B cell (primary cell): Measurements from ENCODE around the gene SOHLH2. TPM values are rescaled to one million over a fixed set of nuclear protein-coding genes. Genes with fewer than 3 reads are reported as not detected.

ENCODE experiments used
- ATAC-seq: fragments of 200-7000 bp; cut with Tn5 transposase; one replicate; pipeline ENCODE4 v1.10.0; 2021; ENCODE audit warnings: low read depth, mild to moderate bottlenecking, moderate number of reproducible peaks, moderate library complexity
- CTCF ChIA-PET: fragments of 350-600 bp; sonication (Branson Sonifier 250); formaldehyde crosslinking; loops from one replicate; lab custom pipeline; 2021; ENCODE audit warnings: antibody characterized with exemption, inconsistent platforms; lab: Charles Lee
- POLR2A ChIA-PET: fragments of 350-600 bp; sonication (Branson Sonifier 250); formaldehyde crosslinking; loops from one replicate; lab custom pipeline; 2021; ENCODE audit warnings: antibody characterized with exemption; lab: Charles Lee
- DNase-seq: peaks from one replicate; pipeline ENCODE4 v3.0.0; 2013
- H2AFZ ChIP-seq: 2 replicates; pipeline ENCODE4 v1.6.1; 2012; ENCODE audit warnings: mild to moderate bottlenecking, low read depth, low read length; ENCODE audit not compliant: insufficient read depth, poor library complexity, severe bottlenecking
- H3K27ac ChIP-seq, 2 donors: 1 replicate in 1 of 2; 2 replicates in 1 of 2; pipeline ENCODE4 v1.5.1; 2012 to 2013; ENCODE audit warnings: low read length in 2 of 2, mild to moderate bottlenecking in 2 of 2, moderate library complexity in 1 of 2
- H3K27me3 ChIP-seq, 4 experiments: fragments of 200-600 bp in 1 of 4; sonication (generic) in 1 of 4; replicated peaks in 1 of 4; 1 replicate in 2 of 4; 2 replicates in 2 of 4; pipeline versions ENCODE4 v1.6.1 to v1.7.0; 2013 to 2016; ENCODE audit warnings: low read length in 3 of 4, mild to moderate bottlenecking in 2 of 4, mixed read lengths in 1 of 4, moderate library complexity in 1 of 4; ENCODE audit not compliant: insufficient read depth in 4 of 4, control insufficient read depth in 3 of 4; ENCODE audit errors: control extremely low read depth in 1 of 4
- H3K36me3 ChIP-seq, 2 experiments: replicated peaks in 1 of 2; 1 replicate in 1 of 2; 2 replicates in 1 of 2; pipeline versions ENCODE4 v1.6.1 to v1.7.1; 2013; ENCODE audit warnings: low read length in 1 of 2; ENCODE audit not compliant: insufficient read depth in 2 of 2, control insufficient read depth in 1 of 2; ENCODE audit errors: control extremely low read depth in 1 of 2, extremely low read depth in 1 of 2
- H3K4me1 ChIP-seq, 2 donors: fragments of 200-600 bp in 1 of 2; sonication (generic) in 1 of 2; 1 replicate in 1 of 2; 2 replicates in 1 of 2; pipeline versions ENCODE4 v1.5.1 to v1.6.1; 2013 to 2017; ENCODE audit warnings: low read length in 2 of 2; ENCODE audit not compliant: control insufficient read depth in 2 of 2, insufficient read depth in 2 of 2
- H3K4me2 ChIP-seq: replicated peaks from 2 replicates; pipeline ENCODE3; 2012; ENCODE audit warnings: mild to moderate bottlenecking, low read depth, low read length; ENCODE audit not compliant: poor library complexity, severe bottlenecking
- H3K4me3 ChIP-seq, 5 experiments: fragments of 200-600 bp in 1 of 5; sonication (generic) in 1 of 5; 1 replicate in 3 of 5; 2 replicates in 2 of 5; pipeline versions ENCODE4 v1.5.1 to v1.7.0; 2011 to 2016; ENCODE audit warnings: low read length in 4 of 5, mild to moderate bottlenecking in 4 of 5, low read depth in 2 of 5, control low read depth in 1 of 5, moderate library complexity in 1 of 5; ENCODE audit not compliant: insufficient read depth in 1 of 5; ENCODE audit errors: control extremely low read depth in 1 of 5, extremely low read depth in 1 of 5
- H3K79me2 ChIP-seq: fragments of 200-600 bp; sonication (generic); one replicate; pipeline ENCODE4 v1.6.0; 2016; ENCODE audit warnings: low read length; ENCODE audit not compliant: control insufficient read depth, insufficient read depth
- H3K9ac ChIP-seq: fragments of 200-600 bp; sonication (generic); 2 replicates; pipeline ENCODE4 v1.6.1; 2017; ENCODE audit warnings: mild to moderate bottlenecking, low read length, moderate library complexity
- H3K9me3 ChIP-seq, 3 donors: one replicate each; pipeline versions ENCODE4 v1.6.1 to v1.7.1; 2013; ENCODE audit warnings: low read length in 2 of 3; ENCODE audit not compliant: control insufficient read depth in 2 of 3, insufficient read depth in 1 of 3; ENCODE audit errors: control extremely low read depth in 1 of 3
- H4K20me1 ChIP-seq: 2 replicates; pipeline ENCODE4 v1.6.0; 2012; ENCODE audit warnings: mild to moderate bottlenecking, low read length; ENCODE audit not compliant: insufficient read depth, control insufficient read depth, poor library complexity, severe bottlenecking
- H3K27ac Mint-ChIP-seq: one replicate; pipeline ENCODE4 v1.8.0; 2021; ENCODE audit warnings: mixed read lengths
- H3K27me3 Mint-ChIP-seq: one replicate; pipeline ENCODE4 v1.8.0; 2021; ENCODE audit warnings: mixed read lengths
- H3K4me1 Mint-ChIP-seq: one replicate; pipeline ENCODE4 v1.8.0; 2021; ENCODE audit warnings: mixed read lengths
- H3K4me3 Mint-ChIP-seq: one replicate; pipeline ENCODE4 v1.8.0; 2021; ENCODE audit warnings: mixed read lengths
- H3K9me3 Mint-ChIP-seq: one replicate; pipeline ENCODE4 v1.8.0; 2022; ENCODE audit warnings: mixed read lengths; ENCODE audit not compliant: insufficient read depth
- EZH2 ChIP-seq: IDR thresholded peaks from 2 replicates; pipeline ENCODE4 v1.6.1; 2012; ENCODE audit warnings: borderline replicate concordance, low read depth, mild to moderate bottlenecking, moderate library complexity, low read length; ENCODE audit not compliant: insufficient read depth, poor library complexity, severe bottlenecking
- WGBS: methylation state at CpG from one replicate; pipeline ENCODE4 v1.1.5; 2013; ENCODE audit warnings: missing lambda C conversion rate; ENCODE audit not compliant: insufficient coverage; 5-methylcytosine and 5-hydroxymethylcytosine counted together
- intact Hi-C: fragments of 100-400 bp; cut with micrococcal nuclease; formaldehyde crosslinking; loops from one replicate; pipeline ENCODE4 v1.10.0; 2022
- polyA plus RNA-seq: library from polyadenylated mRNA; depleted of rRNA; stranded (reverse); fragments of >200 nt; gene quantifications from 2 replicates; pipeline ENCODE4 v1.2.3, GENCODE V29; 2012
- total RNA-seq, 2 donors: library from RNA; stranded (reverse); fragments of 120-200 nt in 1 of 2; gene quantifications; 1 replicate in 1 of 2; 2 replicates in 1 of 2; pipeline versions ENCODE4 v1.2.3 to v1.2.4, GENCODE V29; 2013 to 2022
- TF ChIP-seq, protein P1 (sequence below): fragments of 200-600 bp; IDR thresholded peaks from one replicate; pipeline ENCODE4 v1.8.0; 2022; ENCODE audit warnings: antibody characterized with exemption, mild to moderate bottlenecking

The SOHLH2 gene
- total and polyA plus RNA-seq, 2 donors (not counting 1 experiment from before 2014, with no cell fraction given): not detected

DNA sequence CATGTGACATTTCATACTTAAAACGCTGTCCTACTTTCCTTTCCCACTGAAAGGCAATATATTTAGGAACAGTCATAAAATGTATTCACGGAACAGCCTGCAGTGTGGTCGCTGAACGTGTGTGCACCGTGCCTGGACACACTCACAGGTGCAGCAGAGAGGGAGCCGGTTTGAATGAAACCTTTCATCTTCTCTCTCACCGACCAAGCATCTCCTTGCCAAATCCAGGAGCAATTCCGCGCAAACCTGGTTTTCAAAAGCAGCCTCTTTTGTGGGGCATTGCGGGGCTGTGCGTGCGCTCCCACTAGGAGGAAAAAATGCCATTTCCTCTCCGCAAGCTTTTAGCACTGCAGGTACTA, 84.2 kb downstream of the SOHLH2 start:
- Mint-ChIP-seq H3K27me3 (peaks cover 27% of the 10 kb centered on the region), H3K9me3 (no peaks in the 10 kb centered on the region), H3K4me3 (no peak overlapping the region), H3K4me1 (no peaks in the 10 kb centered on the region), H3K27ac (no peak overlapping the region)
- Histone ChIP-seq H2AFZ (no peak overlapping the region), H3K27ac (no peak overlapping the region), H3K36me3 (no peaks in the 10 kb centered on the region), H3K4me3 (no peak overlapping the region), H3K79me2 (no peaks in the 10 kb centered on the region), H3K9me3 (peaks cover 0 to 7% (median 1%) of the 10 kb centered on the region in 3 donors), H4K20me1 (no peaks in the 10 kb centered on the region), H3K4me2 (no peak overlapping the region), H3K27me3 (peaks cover 0 to 28% (median 2%) of the 10 kb centered on the region in 4 experiments), H3K9ac (no peak overlapping the region), H3K4me1 (no peaks in the 10 kb centered on the region)
- CTCF ChIA-PET: no interaction called here
- DNase-seq: no peak
- intact Hi-C loops: no loop called here
- POLR2A ChIA-PET: no interaction called here
- no peak for ATAC-seq
- 18% methylated on average over 12 of the region's 13 CpGs for WGBS
- TF ChIP-seq, protein P1, sequence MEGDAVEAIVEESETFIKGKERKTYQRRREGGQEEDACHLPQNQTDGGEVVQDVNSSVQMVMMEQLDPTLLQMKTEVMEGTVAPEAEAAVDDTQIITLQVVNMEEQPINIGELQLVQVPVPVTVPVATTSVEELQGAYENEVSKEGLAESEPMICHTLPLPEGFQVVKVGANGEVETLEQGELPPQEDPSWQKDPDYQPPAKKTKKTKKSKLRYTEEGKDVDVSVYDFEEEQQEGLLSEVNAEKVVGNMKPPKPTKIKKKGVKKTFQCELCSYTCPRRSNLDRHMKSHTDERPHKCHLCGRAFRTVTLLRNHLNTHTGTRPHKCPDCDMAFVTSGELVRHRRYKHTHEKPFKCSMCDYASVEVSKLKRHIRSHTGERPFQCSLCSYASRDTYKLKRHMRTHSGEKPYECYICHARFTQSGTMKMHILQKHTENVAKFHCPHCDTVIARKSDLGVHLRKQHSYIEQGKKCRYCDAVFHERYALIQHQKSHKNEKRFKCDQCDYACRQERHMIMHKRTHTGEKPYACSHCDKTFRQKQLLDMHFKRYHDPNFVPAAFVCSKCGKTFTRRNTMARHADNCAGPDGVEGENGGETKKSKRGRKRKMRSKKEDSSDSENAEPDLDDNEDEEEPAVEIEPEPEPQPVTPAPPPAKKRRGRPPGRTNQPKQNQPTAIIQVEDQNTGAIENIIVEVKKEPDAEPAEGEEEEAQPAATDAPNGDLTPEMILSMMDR: no peak
- TF ChIP-seq EZH2: no peak

DNA sequence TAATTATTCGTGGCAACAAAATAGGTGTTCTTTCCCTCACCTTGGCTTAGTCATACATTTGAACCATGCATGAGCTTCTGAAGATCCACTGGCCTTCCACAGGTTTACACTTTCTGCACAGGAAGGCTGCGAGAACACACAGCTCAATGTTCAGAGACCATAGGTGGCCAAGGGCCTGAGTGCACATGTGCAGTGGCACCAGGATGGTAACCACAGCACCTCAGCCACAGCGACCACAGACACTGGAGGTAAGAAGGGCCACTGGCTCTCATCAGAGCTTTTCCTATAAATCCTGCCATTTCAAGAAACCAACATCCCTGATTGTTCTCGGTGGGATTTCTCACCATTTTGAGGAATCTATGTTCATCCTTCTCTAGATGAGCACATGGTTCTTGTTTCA, 84.8 kb downstream of the SOHLH2 start:
- no peak overlapping the region for H3K27ac Mint-ChIP-seq
- no peak overlapping the region for H3K4me2 ChIP-seq
- no peaks in the 10 kb centered on the region for H3K36me3 ChIP-seq
- H3K27me3 ChIP-seq: peaks cover 0 to 26% (median 2%) of the 10 kb centered on the region in 4 experiments
- H3K9ac ChIP-seq: no peak overlapping the region
- no peak overlapping the region for H3K27ac ChIP-seq
- no peak overlapping the region for H3K4me3 ChIP-seq
- H3K9me3 ChIP-seq: peaks cover 0 to 5% (median 1%) of the 10 kb centered on the region in 3 donors
- intact Hi-C loops: no loop called here
- no peak overlapping the region for H3K4me3 Mint-ChIP-seq
- no peaks in the 10 kb centered on the region for H3K79me2 ChIP-seq
- ATAC-seq (no peak), DNase-seq (no peak)
- H2AFZ ChIP-seq: no peak overlapping the region
- 74% methylated on average over 4 of the region's 4 CpGs for WGBS
- TF ChIP-seq EZH2: no peak
- TF ChIP-seq, protein P1: no peak
- no peaks in the 10 kb centered on the region for H3K9me3 Mint-ChIP-seq
- POLR2A ChIA-PET: no interaction called here
- peaks cover 27% of the 10 kb centered on the region for H3K27me3 Mint-ChIP-seq
- no peaks in the 10 kb centered on the region for H4K20me1 ChIP-seq
- no peaks in the 10 kb centered on the region for H3K4me1 ChIP-seq
- CTCF ChIA-PET: no interaction called here
- H3K4me1 Mint-ChIP-seq: no peaks in the 10 kb centered on the region
